ENCODE results near the gene RNF32.

GRCh38 chr7:156634117-156634516, 6.5 kb upstream of the RNF32 start:
- TF ChIP-seq CTCF (IDR thresholded peaks at IDR 0.05) = no peak
- no peak for TF ChIP-seq EP300 (IDR thresholded peaks at IDR 0.05)
